NCI-H460 (cell line): ENCODE data around the gene CREB1. TPM values are rescaled to one million over a fixed set of nuclear protein-coding genes. Genes with fewer than 3 reads are reported as not detected.

Experiments used
- DNase-seq: peaks from one replicate; pipeline ENCODE4 v3.0.0-alpha.2; 2016; ENCODE audit warnings: low read depth; ENCODE audit errors: extremely low read depth
- total RNA-seq: library from RNA; depleted of rRNA; stranded (reverse); fragments of >200 nt; shearing (Covaris generic); gene quantifications from 2 replicates; pipeline ENCODE4 v1.2.3, GENCODE V29; 2014

CREB1 gene
- total RNA-seq, 1 experiment from 2014 or later, result 74.7 TPM

DNA sequence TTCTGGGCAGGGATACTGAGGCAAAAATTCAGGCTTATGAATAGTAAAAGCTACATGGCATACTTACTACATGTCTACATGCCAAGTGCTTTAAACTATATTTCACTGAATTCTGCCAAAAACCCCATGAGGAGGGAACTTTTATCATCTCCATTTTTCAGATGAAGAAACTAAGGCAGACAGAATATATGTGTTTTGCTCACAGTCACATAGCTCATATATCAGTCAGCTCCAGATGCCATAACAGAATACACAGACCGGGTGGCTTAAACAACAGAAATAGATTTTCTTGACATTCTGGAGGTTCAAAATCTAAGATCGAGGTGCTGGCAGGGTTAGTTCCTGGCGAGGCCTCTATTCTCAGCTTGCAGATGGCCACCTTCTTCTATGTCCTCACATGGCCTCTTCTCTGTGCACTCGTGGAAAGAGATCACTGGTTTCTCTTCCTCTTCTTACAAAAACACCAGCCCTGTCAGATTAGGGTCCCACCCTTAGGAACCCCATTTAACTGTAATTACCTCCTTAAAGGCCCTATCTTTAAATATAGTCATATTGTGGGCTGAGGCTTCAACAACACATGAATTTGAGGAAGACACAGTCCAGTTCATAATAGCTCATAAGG is 27.1 kb upstream of the CREB1 start:
- DNase-seq, result no peak

DNA sequence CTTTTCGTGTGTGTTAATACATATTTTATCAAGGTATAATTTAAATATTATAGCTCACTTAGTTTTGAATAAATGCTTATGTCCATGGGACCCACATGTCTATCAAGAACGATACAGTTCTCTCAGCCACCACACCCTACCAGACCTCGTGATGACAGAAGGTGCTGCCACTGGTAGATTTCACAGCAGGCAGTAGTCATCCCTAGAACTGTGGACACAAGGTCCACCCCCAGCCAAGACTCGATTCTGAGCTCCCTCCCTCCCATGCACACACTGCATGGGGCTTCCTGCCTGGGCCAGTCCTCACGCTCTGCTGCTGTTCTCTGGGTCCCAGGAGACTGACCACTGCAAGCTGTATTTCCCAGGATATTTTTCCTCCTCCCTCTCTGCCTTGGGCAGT is 26.5 kb upstream of the CREB1 start:
- DNase-seq, result no peak

DNA sequence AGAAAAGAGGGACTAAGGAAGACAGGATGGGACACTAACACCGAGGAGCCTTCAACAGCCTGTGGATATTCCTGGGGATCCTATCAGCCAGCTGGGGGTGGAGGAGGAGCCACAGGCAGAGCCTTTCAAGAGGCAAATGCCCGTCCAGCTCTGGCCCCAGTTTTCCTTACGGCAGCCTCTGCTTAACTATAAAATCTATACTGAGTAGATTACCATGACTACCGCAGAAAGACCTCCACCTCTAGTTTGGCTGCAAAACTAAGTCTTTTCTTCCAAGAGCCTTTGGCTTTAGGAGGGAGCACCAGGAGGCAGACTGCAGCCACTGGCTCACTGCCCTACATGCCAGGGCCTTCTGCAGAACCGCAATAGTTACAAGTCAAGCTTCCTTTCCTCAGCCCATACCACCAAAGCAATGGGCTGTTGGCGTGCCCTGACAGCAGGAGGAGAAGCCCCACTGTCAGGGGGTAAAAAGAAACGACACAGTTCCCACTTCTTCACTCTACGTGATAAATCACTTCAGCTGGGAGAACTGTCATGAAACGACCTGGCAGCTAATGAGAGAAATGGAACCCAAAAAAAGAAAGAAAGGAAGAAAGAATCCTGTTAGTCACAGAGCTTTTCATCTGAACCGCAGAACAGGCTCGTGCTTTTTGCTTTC is 25.1 kb upstream of the CREB1 start:
- no peak for DNase-seq

- no peak for DNase-seq
Measured at GRCh38 chr2:207505171-207505570, 24.6 kb upstream of the CREB1 start.

- DNase-seq, result peak; percentile 93
Measured at GRCh38 chr2:207505728-207506127, 24.0 kb upstream of the CREB1 start.

GRCh38 chr2:207506426-207506825 is 23.3 kb upstream of the CREB1 start:
- no peak for DNase-seq

DNA sequence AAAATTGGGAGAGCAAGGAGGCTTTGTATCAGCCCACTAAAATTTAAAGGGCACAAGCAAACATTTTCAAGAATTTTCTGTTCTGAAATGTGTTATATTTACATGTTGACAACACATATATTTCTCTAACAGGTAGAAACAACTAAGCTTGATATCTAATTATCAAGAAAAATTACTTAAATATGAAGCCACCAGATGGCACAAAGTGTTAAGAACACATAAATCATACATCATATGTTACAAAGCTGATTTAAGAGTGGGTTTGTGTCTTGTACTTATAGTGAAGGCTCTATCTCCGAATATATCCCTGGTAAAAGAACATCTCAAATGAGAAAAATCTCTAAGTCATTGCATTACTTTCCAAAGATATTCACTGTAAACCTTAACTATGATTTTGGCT is 19.6 kb upstream of the CREB1 start:
- no peak for DNase-seq

- DNase-seq, result no peak
Measured at GRCh38 chr2:207511851-207512250, 17.9 kb upstream of the CREB1 start.

- DNase-seq, result no peak
Measured at GRCh38 chr2:207512356-207512755, 17.4 kb upstream of the CREB1 start.

- peak; percentile 61 for DNase-seq
Measured at GRCh38 chr2:207513551-207514257, 16.1 kb upstream of the CREB1 start.

GRCh38 chr2:207514451-207514850 is 15.3 kb upstream of the CREB1 start:
- DNase-seq, result no peak

DNA sequence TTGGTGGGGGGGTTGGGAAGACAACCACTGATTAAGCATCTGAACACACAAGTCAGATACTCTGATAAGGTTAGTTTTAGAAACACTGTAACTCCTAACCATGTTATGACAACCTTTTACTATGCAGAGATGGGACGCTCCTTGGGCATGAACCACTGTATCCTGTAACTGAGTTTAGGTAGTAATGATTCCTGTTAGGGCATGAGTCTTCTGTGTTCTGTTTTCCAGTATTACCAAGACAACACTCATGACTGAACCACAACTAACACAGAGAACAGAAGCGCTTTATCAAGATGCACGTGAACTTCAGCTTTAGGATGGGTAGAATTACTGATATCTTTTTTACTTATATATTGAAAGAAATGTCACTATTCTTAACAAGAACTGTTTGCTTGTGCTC is 14.1 kb upstream of the CREB1 start:
- DNase-seq, result no peak

GRCh38 chr2:207516206-207516605 is 13.6 kb upstream of the CREB1 start:
- no peak for DNase-seq

GRCh38 chr2:207523005-207523404 is 6.8 kb upstream of the CREB1 start:
- DNase-seq, result no peak

DNA sequence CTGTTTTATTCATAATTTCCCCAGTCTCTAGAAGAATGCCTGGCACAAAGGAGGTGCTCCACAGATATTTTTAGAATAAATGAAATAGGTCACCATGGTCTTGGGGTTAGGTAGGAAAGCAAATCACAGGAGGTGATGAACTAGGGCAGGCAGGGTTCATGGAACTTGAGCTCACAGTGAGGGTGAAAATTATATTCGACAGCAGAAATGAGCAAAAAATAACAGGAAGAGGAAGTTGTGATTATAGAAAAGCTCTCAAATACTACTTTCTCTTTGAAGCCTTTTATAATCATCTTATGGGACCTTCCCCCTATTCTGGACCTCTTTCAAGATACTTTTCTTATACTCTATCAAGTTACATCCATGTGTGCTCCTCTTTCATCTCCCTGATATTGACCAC is 4.5 kb upstream of the CREB1 start:
- no peak for DNase-seq

- DNase-seq, result no peak
Measured at GRCh38 chr2:207528980-207529329, 807 bp upstream of the CREB1 start.

- DNase-seq, result no peak
Measured at GRCh38 chr2:207530160-207531031, 634 bp downstream of the CREB1 start.

GRCh38 chr2:207531032-207531952 is 1.5 kb downstream of the CREB1 start:
- DNase-seq, result no peak

GRCh38 chr2:207532676-207533075 is 2.9 kb downstream of the CREB1 start:
- DNase-seq, result no peak

DNA sequence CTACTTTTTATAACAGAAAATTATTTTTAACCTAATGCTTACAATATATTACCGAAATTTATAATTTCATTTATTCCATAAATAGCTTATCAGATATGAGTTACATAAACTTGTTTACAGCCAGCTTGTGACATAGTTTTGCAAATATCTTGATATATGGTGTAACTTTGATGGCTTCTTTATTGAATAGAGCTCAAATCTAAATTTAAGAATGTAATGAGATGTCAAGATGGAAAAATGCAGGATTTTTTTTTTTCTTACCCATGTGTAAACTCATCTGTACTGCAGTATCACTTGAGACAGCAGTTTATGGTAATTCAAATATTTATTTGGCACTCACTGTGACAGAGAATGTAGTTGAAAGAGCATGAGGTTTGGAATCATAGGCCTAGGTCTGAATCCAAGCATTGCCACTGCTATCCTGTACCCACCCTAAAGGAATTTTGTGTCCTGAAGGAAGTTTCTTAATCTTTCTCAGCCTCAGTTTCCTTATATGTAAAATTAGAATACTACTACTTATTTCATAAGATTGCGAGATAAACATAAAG is 3.8 kb downstream of the CREB1 start:
- DNase-seq, result no peak
